Activated T-cell treated with anti-CD3 and anti-CD28 coated beads, Interleukin-2, amount 50 U/mL, for 24 hours (primary cell): ENCODE data around the gene MTHFSD.
A peak's percentile ranks its signal among the peaks of the same experiment; 100 is the strongest.

ENCODE experiments used
- DNase-seq: peaks from one replicate; pipeline ENCODE4 v3.0.0-alpha.2; 2020
- H3K27ac Mint-ChIP-seq: 2 replicates; pipeline ENCODE4 v1.8.0; 2020; ENCODE audit warnings: mild to moderate bottlenecking, mixed read lengths
- H3K27me3 Mint-ChIP-seq: 2 replicates; pipeline ENCODE4 v1.8.0; 2020; ENCODE audit warnings: mixed read lengths
- H3K36me3 Mint-ChIP-seq: 2 replicates; pipeline ENCODE4 v1.8.0; 2020; ENCODE audit warnings: low read depth, mixed read lengths
- H3K4me1 Mint-ChIP-seq: 2 replicates; pipeline ENCODE4 v1.8.0; 2020; ENCODE audit warnings: low read depth, mixed read lengths
- H3K4me3 Mint-ChIP-seq: 2 replicates; pipeline ENCODE4 v1.8.0; 2020; ENCODE audit warnings: mild to moderate bottlenecking, moderate library complexity, mixed read lengths
- H3K9me3 Mint-ChIP-seq: 2 replicates; pipeline ENCODE4 v1.8.0; 2020; ENCODE audit warnings: mixed read lengths

MTHFSD gene

GRCh38 chr16:86505899-86506864, 48.9 kb downstream of the MTHFSD start:
- DNase-seq: no peak
- Mint-ChIP-seq H3K4me1 (peaks cover 28% of the 10 kb centered on the region), H3K27ac (no peak overlapping the region), H3K36me3 (no peaks in the 10 kb centered on the region), H3K9me3 (no peaks in the 10 kb centered on the region), H3K4me3 (no peak overlapping the region), H3K27me3 (peaks cover 76% of the 10 kb centered on the region)

GRCh38 chr16:86505185-86505898, 49.7 kb downstream of the MTHFSD start:
- peaks cover 81% of the 10 kb centered on the region for H3K27me3 Mint-ChIP-seq
- peaks cover 25% of the 10 kb centered on the region for H3K4me1 Mint-ChIP-seq
- no peaks in the 10 kb centered on the region for H3K36me3 Mint-ChIP-seq
- H3K4me3 Mint-ChIP-seq: no peak overlapping the region
- peak overlapping the region; percentile 9 for H3K27ac Mint-ChIP-seq
- H3K9me3 Mint-ChIP-seq: no peaks in the 10 kb centered on the region
- no peak for DNase-seq

GRCh38 chr16:86504315-86505184, 50.5 kb downstream of the MTHFSD start:
- peaks cover 25% of the 10 kb centered on the region for H3K4me1 Mint-ChIP-seq
- DNase-seq: no peak
- no peaks in the 10 kb centered on the region for H3K36me3 Mint-ChIP-seq
- no peak overlapping the region for H3K27ac Mint-ChIP-seq
- H3K27me3 Mint-ChIP-seq: peaks cover 89% of the 10 kb centered on the region
- H3K4me3 Mint-ChIP-seq: no peak overlapping the region
- no peaks in the 10 kb centered on the region for H3K9me3 Mint-ChIP-seq

- DNase-seq: no peak
- H3K4me3 Mint-ChIP-seq: no peak overlapping the region
- H3K27me3 Mint-ChIP-seq: peaks cover 90% of the 10 kb centered on the region
- H3K36me3 Mint-ChIP-seq: no peaks in the 10 kb centered on the region
- H3K4me1 Mint-ChIP-seq: peaks cover 19% of the 10 kb centered on the region
- H3K9me3 Mint-ChIP-seq: no peaks in the 10 kb centered on the region
- no peak overlapping the region for H3K27ac Mint-ChIP-seq
Measured at GRCh38 chr16:86503830-86504229, 51.2 kb downstream of the MTHFSD start.

- H3K4me3 Mint-ChIP-seq: no peak overlapping the region
- no peak for DNase-seq
- no peak overlapping the region for H3K27ac Mint-ChIP-seq
- no peaks in the 10 kb centered on the region for H3K36me3 Mint-ChIP-seq
- H3K4me1 Mint-ChIP-seq: peaks cover 20% of the 10 kb centered on the region
- no peaks in the 10 kb centered on the region for H3K9me3 Mint-ChIP-seq
- H3K27me3 Mint-ChIP-seq: peaks cover 92% of the 10 kb centered on the region
Measured at GRCh38 chr16:86502856-86503748, 51.9 kb downstream of the MTHFSD start.

- Mint-ChIP-seq H3K27ac (no peak overlapping the region), H3K4me1 (peaks cover 12% of the 10 kb centered on the region), H3K36me3 (no peaks in the 10 kb centered on the region), H3K9me3 (no peaks in the 10 kb centered on the region), H3K4me3 (no peak overlapping the region), H3K27me3 (peaks cover 88% of the 10 kb centered on the region)
- no peak for DNase-seq
Measured at GRCh38 chr16:86501989-86502855, 52.8 kb downstream of the MTHFSD start.

- Mint-ChIP-seq H3K36me3 (no peaks in the 10 kb centered on the region), H3K4me3 (no peak overlapping the region), H3K27ac (no peak overlapping the region), H3K4me1 (peaks cover 9% of the 10 kb centered on the region), H3K27me3 (peaks cover 87% of the 10 kb centered on the region), H3K9me3 (no peaks in the 10 kb centered on the region)
- DNase-seq: no peak
Measured at GRCh38 chr16:86500708-86501510, 54.1 kb downstream of the MTHFSD start.

- Mint-ChIP-seq H3K4me3 (no peak overlapping the region), H3K4me1 (peaks cover 8% of the 10 kb centered on the region), H3K9me3 (no peaks in the 10 kb centered on the region), H3K36me3 (no peaks in the 10 kb centered on the region), H3K27me3 (peaks cover 90% of the 10 kb centered on the region), H3K27ac (no peak overlapping the region)
- no peak for DNase-seq
Measured at GRCh38 chr16:86499889-86500707, 54.9 kb downstream of the MTHFSD start.

GRCh38 chr16:86499440-86499786, 55.6 kb downstream of the MTHFSD start:
- Mint-ChIP-seq H3K4me3 (no peak overlapping the region), H3K27ac (no peak overlapping the region), H3K27me3 (peaks cover 90% of the 10 kb centered on the region), H3K36me3 (no peaks in the 10 kb centered on the region), H3K4me1 (peaks cover 6% of the 10 kb centered on the region), H3K9me3 (no peaks in the 10 kb centered on the region)
- no peak for DNase-seq

- DNase-seq: no peak
- Mint-ChIP-seq H3K27ac (no peak overlapping the region), H3K27me3 (peaks cover 90% of the 10 kb centered on the region), H3K4me1 (peaks cover 6% of the 10 kb centered on the region), H3K9me3 (no peaks in the 10 kb centered on the region), H3K36me3 (no peaks in the 10 kb centered on the region), H3K4me3 (no peak overlapping the region)
Measured at GRCh38 chr16:86498671-86499439, 56.2 kb downstream of the MTHFSD start.

- Mint-ChIP-seq H3K27ac (peak overlapping the region; percentile 79), H3K36me3 (no peaks in the 10 kb centered on the region), H3K27me3 (peaks cover 90% of the 10 kb centered on the region), H3K9me3 (no peaks in the 10 kb centered on the region), H3K4me1 (peaks cover 6% of the 10 kb centered on the region), H3K4me3 (no peak overlapping the region)
- DNase-seq: no peak
Measured at GRCh38 chr16:86498155-86498670, 56.8 kb downstream of the MTHFSD start.
